GM12875 (cell line): ENCODE measurements around the gene MMP11.

ENCODE experiments used
- H3K4me3 ChIP-seq: one replicate; pipeline ENCODE4 v1.5.1; 2011; ENCODE audit warnings: low read depth, low read length, control low read depth
- TF ChIP-seq, protein P1 (sequence below): IDR thresholded peaks from 2 replicates; pipeline ENCODE4 v1.5.1; 2011; ENCODE audit warnings: low read depth, mild to moderate bottlenecking, control low read depth, inconsistent platforms, low read length, moderate library complexity, borderline replicate concordance; ENCODE audit not compliant: insufficient read depth

The MMP11 gene

GRCh38 chr22:23803001-23803819, 30.6 kb downstream of the MMP11 start:
- TF ChIP-seq, protein P1, sequence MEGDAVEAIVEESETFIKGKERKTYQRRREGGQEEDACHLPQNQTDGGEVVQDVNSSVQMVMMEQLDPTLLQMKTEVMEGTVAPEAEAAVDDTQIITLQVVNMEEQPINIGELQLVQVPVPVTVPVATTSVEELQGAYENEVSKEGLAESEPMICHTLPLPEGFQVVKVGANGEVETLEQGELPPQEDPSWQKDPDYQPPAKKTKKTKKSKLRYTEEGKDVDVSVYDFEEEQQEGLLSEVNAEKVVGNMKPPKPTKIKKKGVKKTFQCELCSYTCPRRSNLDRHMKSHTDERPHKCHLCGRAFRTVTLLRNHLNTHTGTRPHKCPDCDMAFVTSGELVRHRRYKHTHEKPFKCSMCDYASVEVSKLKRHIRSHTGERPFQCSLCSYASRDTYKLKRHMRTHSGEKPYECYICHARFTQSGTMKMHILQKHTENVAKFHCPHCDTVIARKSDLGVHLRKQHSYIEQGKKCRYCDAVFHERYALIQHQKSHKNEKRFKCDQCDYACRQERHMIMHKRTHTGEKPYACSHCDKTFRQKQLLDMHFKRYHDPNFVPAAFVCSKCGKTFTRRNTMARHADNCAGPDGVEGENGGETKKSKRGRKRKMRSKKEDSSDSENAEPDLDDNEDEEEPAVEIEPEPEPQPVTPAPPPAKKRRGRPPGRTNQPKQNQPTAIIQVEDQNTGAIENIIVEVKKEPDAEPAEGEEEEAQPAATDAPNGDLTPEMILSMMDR: no peak
- H3K4me3 ChIP-seq: no peak overlapping the region

DNA sequence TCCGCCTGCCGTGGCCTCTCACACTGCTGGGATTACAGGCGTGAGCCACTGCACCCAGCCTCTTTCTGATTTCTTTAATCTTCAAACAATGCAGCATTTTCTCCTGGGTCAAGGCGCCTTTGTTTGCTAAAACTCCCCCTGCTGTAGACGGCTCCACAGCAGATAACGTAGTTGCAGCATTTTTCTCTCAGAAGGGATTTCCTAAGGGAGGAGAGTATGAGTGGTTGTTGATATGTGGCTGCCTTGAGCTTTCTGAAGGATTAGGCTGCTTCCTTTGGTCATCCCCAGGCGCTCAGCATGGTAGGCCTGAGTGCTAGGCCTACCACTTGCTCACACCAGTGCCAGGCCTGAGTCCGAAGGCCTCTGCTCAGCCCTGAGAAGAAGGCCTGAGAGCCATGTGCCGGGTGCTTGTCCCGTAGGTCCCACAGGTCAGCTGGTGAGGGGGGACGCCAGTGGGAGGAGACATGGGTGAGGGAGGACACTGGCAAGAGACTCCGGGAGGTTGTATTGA, 32.2 kb downstream of the MMP11 start:
- H3K4me3 ChIP-seq: no peak overlapping the region
- TF ChIP-seq, protein P1: no peak

DNA sequence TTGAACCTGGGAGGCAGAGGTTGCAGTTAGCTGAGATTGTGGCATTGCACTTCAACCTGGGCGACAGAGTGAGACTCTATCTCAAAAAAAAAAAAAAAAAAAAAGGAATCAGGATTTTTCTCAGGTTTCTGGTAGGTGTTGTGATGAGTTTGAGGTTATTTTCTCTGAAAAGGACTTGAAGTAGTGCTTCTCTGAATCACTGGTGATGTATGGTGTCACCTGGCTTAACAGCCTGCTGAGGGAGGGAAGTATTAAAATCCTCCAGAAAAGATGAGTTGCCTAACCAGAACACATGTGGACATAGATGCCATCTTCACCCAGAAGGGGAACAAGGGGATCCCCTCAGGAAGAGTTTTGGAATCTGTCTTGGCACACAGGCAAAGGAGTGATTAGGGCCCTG, 34.2 kb downstream of the MMP11 start:
- TF ChIP-seq, protein P1: no peak
- H3K4me3 ChIP-seq: no peak overlapping the region

- TF ChIP-seq, protein P1: no peak
- no peak overlapping the region for H3K4me3 ChIP-seq
Observed at GRCh38 chr22:23812378-23812777, 39.7 kb downstream of the MMP11 start.

- H3K4me3 ChIP-seq: no peak overlapping the region
- TF ChIP-seq, protein P1: no peak
Observed at GRCh38 chr22:23815541-23816155, 43.0 kb downstream of the MMP11 start.

DNA sequence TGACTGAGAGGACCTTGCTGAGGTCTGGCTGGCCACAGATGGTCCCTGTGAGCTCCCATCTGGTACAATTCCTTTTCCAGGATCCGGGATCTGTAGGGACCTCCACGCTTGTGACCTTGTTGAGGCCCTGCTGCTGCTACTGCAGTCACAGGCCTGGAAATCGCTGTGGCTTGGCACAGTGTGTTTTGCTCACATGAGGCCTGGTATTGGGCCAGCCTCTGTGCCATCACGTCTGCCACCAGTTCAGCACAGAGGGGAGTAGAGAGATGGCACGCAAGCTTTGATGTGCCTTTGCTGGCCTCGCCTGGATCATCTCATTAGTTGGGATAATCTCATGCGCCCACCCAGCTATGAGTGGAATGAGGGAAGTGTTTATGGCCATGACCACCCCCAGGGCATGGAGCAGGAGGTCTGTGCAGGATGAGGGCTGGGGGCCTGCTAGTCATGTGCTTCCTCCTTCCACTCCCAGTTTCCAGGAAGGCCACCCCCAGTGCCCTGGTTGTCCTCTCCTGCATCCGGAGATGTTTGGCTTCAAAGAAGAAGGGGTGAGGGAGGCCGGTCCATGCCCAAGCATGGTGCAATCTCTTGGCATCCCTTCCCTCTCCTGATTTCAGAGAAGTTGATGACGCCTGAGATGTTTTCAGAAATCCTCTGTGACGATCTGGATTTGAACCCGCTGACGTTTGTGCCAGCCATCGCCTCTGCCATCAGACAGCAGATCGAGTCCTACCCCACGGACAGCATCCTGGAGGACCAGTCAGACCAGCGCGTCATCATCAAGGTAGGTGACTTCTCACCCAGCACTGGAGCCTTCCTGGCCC, 43.7 kb downstream of the MMP11 start:
- TF ChIP-seq, protein P1: no peak
- H3K4me3 ChIP-seq: no peak overlapping the region
